NCI-H1436 (cell line): ENCODE data around the gene BCR.
A peak's percentile ranks its signal among the peaks of the same experiment; 100 is the strongest.
"Not testable (repeated sequence)": the region's sequence is repeated elsewhere in the genome, so short reads cannot be mapped to it uniquely, and the experiment has no call there.

ENCODE experiments used
- DNase-seq: peaks from one replicate; lab custom pipeline; 2025; lab: John Stamatoyannopoulos, UW

BCR gene

GRCh38 chr22:23289851-23290724 is 109.8 kb downstream of the BCR start:
- DNase-seq, result no peak

GRCh38 chr22:23291806-23292452 is 111.6 kb downstream of the BCR start:
- no peak for DNase-seq

- DNase-seq, result no peak
Measured at GRCh38 chr22:23292453-23293350, 112.4 kb downstream of the BCR start.

- no peak for DNase-seq
Measured at GRCh38 chr22:23293720-23294119, 113.4 kb downstream of the BCR start.

GRCh38 chr22:23294221-23294620 is 113.9 kb downstream of the BCR start:
- DNase-seq, result no peak

- no peak for DNase-seq
Measured at GRCh38 chr22:23300476-23300875, 120.2 kb downstream of the BCR start.

GRCh38 chr22:23301591-23301990 is 121.3 kb downstream of the BCR start:
- DNase-seq, result no peak

- no peak for DNase-seq
Measured at GRCh38 chr22:23302171-23303002, 122.1 kb downstream of the BCR start.

GRCh38 chr22:23305321-23305910 is 125.1 kb downstream of the BCR start:
- no peak for DNase-seq

GRCh38 chr22:23305922-23306374 is 125.6 kb downstream of the BCR start:
- DNase-seq, result peak; percentile 23

- no peak for DNase-seq
Measured at GRCh38 chr22:23306438-23306921, 126.2 kb downstream of the BCR start.

- DNase-seq, result no peak
Measured at GRCh38 chr22:23306926-23307325, 126.6 kb downstream of the BCR start.

- DNase-seq, result not testable (repeated sequence)
Measured at GRCh38 chr22:23307511-23307910, 127.2 kb downstream of the BCR start.

GRCh38 chr22:23309261-23309660 is 129.0 kb downstream of the BCR start:
- DNase-seq, result not testable (repeated sequence)

- DNase-seq, result not testable (repeated sequence)
Measured at GRCh38 chr22:23310443-23311097, 130.3 kb downstream of the BCR start.

- DNase-seq, result not testable (repeated sequence)
Measured at GRCh38 chr22:23311635-23312420, 131.5 kb downstream of the BCR start.

- DNase-seq, result no peak
Measured at GRCh38 chr22:23313791-23314567, 133.7 kb downstream of the BCR start.

- peak; percentile 7 for DNase-seq
Measured at GRCh38 chr22:23315341-23315917, 135.1 kb downstream of the BCR start.
